HG02588 (cell line): ENCODE results near the gene PCDHA4.
"Not testable (repeated sequence)": the region's sequence is repeated elsewhere in the genome, so short reads cannot be mapped to it uniquely, and the experiment has no call there.

ENCODE experiments used
- ATAC-seq: cut with Tn5 transposase; IDR thresholded peaks from one replicate; pipeline ENCODE4 v1.9.1; 2021; ENCODE audit warnings: mild to moderate bottlenecking, moderate library complexity; ENCODE audit not compliant: unreplicated experiment

The PCDHA4 gene

DNA sequence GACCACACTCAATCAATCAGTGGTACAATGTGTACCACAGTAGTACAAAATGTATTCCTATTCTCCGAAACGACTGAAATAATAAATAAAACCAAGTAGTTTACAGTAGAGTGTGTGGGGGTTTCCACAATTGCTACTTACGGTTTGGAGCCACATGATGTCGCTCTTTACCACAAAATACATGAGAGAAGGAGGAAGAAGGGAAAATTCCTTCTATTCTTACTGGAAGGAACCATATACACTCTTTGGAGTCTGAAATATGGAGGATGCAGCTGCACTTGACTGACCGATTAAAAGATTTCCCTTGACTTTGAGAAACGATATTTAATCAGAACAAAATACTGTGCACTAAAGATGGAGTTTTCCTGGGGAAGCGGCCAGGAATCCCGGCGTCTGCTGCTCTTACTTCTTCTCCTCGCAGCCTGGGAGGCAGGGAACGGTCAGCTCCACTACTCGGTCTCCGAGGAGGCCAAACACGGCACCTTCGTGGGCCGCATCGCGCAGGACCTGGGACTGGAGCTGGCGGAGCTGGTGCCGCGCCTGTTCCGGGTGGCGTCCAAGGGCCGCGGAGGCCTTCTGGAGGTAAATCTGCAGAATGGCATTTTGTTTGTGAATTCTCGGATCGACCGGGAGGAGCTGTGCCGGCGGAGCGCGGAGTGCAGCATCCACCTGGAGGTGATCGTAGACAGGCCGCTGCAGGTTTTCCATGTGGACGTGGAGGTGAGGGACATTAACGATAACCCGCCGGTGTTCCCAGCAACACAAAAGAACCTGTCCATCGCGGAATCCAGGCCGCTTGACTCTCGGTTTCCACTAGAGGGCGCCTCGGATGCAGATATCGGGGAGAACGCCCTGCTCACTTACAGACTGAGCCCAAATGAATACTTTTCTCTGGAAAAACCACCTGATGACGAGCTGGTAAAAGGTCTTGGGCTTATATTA, at the start of gene PCDHA4:
Gene PCDHA4, plus strand, starts transcription at position 235 of the 942 bp plus-strand sequence.
- ATAC-seq: no peak

DNA sequence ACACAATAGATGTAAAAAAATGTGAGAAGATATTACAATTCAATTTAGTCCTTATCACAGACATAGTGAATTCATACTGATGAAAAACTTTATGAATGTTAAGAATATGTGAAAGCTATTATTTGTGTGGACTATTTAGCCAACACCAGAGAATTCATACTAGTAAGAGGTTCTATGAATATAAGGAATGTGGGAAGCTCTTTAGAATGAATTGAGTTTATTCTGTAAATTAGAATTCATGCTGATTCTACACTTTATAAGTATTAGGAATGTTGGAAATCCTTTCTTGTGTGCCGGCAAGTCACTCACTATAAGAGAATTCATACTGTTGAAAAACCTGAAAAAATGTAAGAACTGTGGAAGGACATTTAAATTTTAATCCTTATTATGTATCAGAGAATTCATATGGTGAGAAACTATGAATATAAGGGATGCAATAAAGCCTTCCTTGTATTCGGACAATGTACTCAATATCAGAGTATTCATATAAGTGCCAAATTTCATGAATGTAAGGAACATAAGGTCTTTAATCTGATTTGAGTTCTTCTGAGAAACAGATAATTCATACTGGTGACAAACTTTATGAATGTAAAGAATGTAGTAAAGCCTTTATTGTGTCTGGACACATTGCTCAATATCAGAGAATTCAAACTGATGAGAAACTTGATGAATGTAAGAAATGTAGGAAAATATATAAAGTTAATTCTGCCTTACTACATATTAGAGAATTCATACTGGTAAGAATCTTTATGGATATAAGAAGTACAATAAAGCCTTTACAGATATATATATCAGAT, 42.5 kb upstream of the PCDHA4 start:
- no peak for ATAC-seq

DNA sequence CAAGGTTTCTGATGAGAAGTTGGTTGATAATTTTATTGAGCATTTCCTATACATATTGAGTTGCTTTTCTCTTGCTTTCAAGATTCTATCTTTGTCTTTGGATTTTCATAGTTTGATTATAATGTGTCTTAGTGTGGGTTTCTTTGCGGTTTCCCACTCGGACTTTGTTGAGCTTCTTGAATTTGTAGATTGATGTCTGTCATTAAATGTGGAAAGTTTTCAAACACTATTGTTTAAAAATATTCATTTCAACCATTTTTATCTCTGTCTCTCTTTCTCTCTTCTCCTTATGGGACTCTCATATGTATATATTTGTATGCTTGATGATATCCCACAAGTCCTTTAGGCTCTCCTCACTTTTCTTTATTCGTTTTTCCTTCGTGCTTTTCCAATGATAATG, 39.4 kb upstream of the PCDHA4 start:
- no peak for ATAC-seq

DNA sequence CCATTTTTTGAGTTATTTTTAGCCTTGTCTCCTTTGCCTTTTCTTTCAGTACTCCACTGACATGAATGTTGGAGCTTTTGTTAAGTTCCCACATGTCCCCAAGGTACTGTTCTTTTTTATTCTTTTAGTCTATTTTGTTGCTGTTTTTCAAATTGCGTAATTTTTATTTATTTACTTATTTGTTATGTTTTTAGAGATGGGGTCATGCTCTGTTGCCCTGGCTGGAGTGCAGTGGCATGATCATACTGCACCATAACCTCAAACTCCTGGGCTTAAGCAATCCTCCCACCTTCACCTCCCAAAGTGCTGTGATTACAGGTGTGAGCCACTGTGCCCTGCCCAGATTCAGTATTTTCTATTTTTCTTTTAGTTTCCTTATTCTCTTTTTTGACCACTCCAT, 26.4 kb upstream of the PCDHA4 start:
- ATAC-seq: no peak

DNA sequence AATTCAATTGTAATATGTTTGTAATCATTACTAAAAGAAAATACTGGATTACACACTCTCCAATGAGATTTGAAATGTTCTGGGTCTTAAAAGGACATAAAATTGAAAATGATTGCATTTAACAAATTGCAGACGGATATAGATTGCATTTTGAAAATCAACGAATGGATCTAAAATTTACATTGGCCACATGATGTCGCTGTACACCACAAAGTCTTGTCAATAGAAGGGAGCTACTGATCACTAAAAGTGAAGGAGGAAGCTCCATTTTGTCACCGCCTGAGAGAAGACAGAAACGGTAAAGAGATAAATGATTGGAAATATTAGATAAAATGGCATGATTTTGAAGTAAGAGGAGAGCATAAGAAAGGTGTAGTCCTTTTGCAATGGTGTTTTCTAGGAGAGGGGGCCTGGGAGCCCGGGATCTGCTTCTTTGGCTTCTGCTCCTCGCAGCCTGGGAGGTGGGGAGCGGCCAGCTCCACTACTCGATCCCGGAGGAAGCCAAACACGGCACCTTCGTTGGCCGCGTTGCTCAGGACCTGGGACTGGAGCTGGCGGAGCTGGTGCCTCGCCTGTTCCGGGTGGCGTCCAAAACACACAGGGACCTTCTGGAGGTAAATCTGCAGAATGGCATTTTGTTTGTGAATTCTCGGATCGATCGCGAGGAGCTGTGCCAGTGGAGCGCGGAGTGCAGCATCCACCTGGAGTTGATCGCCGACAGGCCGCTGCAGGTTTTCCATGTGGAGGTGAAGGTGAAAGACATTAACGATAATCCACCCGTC, 20.8 kb upstream of the PCDHA4 start, which contains the start of gene PCDHA1:
Gene PCDHA1, plus strand, starts transcription at position 236 of the 782 bp plus-strand sequence.
- no peak for ATAC-seq

DNA sequence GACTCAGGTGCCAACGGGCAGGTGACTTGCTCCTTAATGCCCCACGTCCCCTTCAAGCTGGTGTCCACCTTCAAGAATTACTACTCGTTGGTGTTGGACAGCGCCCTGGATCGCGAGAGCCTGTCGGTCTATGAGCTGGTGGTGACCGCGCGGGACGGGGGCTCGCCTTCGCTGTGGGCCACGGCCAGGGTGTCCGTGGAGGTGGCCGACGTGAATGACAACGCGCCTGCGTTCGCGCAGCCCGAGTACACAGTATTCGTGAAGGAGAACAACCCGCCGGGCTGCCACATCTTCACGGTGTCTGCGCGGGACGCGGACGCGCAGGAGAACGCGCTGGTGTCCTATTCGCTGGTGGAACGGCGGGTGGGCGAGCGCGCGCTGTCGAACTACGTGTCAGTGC, 19.4 kb upstream of the PCDHA4 start:
- ATAC-seq: not testable (repeated sequence)

DNA sequence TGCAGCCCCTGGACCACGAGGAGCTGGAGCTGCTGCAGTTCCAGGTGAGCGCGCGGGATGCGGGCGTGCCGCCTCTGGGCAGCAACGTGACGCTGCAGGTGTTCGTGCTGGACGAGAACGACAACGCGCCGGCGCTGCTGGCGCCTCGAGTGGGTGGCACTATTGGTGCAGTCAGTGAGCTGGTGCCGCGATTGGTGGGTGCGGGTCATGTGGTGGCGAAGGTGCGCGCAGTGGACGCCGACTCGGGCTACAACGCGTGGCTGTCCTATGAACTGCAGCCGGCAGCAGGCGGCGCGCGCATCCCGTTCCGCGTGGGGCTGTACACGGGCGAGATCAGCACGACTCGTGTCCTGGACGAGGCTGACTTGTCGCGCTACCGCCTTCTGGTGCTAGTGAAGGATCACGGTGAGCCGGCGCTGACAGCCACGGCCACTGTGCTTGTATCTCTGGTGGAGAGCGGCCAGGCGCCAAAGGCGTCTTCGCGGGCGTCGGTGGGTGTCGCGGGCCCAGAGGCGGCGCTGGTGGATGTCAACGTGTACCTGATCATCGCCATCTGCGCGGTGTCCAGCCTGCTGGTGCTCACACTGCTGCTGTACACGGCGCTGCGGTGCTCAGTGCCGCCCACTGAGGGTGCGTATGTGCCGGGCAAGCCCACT, 18.9 kb upstream of the PCDHA4 start:
- not testable (repeated sequence) for ATAC-seq

DNA sequence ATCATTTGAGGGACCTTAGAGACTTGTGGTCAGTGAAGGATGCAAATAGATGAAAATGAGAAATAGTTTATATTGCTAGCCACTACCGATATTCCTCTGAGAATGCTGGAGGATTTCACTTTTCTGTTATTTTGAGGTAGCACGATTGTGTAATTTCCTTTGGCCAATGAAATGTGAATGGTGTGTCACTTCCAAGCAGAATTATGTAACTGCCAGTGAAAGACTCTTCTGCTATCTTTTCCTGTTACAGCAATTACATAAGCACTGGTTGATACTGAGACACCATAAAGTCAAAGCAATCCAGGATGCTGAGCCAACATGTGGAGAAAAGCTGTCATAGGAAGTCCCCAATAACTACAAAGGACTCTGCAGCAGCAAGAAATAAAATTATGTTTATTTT, 15.8 kb upstream of the PCDHA4 start:
- no peak for ATAC-seq

DNA sequence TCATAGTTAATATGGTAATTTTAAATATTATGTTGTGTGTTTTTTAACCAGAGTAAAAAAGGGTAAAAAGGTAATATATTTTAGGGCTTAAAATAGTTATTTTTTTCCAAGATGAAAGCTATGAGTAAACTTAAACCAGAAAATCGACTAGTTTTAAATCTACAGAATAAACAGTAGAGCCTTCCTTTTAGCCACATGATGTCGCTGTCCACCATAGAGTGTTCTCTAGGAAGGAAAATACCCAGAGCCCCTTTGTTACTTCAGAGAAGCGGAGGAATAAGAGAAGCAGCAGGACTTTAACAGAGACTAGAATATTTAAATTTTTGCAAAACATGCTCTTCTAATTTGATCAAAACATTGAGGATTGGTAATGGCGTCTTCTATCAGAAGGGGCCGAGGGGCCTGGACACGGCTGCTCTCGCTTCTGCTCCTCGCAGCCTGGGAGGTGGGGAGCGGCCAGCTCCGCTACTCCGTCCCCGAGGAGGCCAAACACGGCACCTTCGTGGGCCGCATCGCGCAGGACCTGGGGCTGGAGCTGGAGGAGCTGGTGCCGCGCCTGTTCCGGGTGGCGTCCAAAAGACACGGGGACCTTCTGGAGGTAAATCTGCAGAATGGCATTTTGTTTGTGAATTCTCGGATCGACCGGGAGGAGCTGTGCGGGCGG, 12.1 kb upstream of the PCDHA4 start, which contains the start of gene PCDHA2:
Gene PCDHA2, plus strand, starts transcription at position 258 of the 664 bp plus-strand sequence.
- no peak for ATAC-seq

DNA sequence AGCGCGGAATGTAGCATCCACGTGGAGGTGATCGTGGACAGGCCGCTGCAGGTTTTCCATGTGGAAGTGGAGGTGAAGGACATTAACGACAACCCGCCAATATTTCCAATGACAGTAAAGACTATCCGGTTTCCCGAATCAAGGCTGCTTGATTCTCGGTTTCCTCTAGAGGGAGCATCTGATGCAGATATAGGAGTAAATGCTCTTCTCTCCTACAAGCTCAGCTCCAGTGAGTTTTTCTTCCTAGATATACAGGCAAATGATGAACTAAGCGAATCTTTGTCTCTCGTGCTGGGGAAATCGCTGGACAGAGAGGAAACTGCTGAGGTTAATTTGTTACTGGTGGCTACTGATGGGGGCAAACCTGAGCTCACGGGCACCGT, 11.6 kb upstream of the PCDHA4 start:
- no peak for ATAC-seq

DNA sequence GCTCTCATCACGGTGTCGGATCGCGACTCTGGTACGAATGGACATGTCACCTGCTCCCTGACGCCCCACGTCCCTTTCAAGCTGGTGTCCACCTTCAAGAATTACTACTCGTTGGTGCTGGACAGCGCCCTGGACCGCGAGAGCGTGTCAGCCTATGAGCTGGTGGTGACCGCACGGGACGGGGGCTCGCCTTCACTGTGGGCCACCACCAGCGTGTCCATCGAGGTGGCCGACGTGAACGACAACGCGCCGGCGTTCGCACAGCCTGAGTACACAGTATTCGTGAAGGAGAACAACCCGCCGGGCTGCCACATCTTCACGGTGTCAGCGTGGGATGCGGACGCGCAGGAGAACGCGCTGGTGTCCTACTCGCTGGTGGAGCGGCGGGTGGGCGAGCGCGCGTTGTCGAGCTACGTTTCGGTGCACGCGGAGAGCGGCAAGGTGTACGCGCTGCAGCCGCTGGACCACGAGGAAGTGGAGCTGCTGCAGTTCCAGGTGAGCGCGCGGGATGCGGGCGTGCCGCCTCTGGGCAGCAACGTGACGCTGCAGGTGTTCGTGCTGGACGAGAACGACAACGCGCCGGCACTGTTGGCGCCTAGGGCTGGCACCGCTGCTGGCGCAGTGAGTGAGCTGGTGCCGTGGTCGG, 10.7 kb upstream of the PCDHA4 start:
- ATAC-seq: not testable (repeated sequence)

DNA sequence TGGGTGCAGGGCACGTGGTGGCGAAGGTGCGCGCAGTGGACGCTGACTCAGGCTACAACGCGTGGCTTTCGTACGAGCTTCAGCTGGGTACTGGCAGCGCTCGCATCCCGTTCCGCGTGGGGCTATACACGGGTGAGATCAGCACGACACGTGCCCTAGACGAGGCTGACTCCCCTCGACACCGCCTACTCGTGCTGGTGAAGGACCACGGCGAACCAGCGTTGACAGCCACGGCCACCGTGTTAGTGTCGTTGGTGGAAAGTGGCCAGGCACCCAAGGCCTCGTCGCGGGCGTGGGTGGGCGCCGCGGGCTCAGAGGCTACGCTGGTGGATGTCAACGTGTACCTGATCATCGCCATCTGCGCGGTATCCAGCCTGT, 10.2 kb upstream of the PCDHA4 start:
- no peak for ATAC-seq

DNA sequence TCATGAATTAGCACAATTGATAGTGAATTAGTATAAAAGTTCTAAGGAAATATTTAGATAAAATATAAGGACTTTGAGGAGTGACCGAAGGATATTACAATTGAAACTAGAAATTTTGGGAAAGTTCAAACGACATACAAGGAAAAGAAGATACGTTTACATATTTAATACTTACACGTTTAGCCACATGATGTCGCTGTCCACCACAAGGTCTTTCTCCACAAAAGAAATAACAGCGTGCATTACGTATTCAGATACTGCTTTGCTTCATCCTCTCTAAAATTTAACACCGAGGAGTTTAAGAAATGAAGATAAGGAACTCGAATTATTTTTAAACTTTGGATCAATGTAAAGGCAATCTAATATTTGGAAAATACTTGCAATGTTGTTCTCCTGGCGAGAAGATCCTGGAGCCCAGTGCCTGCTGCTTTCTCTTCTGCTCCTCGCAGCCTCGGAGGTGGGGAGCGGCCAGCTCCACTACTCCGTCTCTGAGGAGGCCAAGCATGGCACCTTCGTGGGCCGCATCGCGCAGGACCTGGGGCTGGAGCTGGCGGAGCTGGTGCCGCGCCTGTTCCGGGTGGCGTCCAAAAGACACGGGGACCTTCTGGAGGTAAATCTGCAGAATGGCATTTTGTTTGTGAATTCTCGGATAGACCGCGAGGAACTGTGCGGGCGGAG, 5.9 kb upstream of the PCDHA4 start, which contains the start of gene PCDHA3:
Gene PCDHA3, plus strand, starts transcription at position 242 of the 678 bp plus-strand sequence.
- no peak for ATAC-seq

DNA sequence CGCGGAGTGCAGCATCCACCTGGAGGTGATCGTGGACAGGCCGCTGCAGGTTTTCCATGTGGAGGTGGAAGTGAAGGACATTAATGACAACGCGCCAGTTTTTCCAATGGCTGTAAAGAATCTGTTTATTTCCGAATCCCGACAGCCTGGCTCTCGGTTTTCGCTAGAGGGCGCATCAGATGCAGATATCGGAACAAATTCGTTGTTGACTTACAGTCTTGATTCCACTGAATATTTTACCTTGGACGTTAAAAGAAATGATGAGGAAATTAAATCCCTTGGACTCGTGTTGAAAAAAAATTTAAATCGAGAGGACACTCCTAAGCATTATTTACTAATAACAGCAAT, 5.4 kb upstream of the PCDHA4 start:
- no peak for ATAC-seq

DNA sequence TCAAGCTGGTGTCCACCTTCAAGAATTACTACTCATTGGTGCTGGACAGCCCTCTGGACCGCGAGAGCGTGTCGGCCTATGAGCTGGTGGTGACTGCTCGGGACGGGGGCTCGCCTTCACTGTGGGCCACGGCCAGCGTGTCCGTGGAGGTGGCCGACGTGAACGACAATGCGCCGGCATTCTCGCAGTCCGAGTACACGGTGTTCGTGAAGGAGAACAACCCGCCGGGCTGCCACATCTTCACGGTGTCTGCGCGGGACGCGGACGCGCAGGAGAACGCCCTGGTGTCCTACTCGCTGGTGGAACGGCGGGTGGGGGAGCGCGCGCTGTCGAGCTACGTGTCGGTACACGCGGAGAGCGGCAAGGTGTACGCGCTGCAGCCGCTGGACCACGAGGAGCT, 4.5 kb upstream of the PCDHA4 start:
- ATAC-seq: not testable (repeated sequence)

DNA sequence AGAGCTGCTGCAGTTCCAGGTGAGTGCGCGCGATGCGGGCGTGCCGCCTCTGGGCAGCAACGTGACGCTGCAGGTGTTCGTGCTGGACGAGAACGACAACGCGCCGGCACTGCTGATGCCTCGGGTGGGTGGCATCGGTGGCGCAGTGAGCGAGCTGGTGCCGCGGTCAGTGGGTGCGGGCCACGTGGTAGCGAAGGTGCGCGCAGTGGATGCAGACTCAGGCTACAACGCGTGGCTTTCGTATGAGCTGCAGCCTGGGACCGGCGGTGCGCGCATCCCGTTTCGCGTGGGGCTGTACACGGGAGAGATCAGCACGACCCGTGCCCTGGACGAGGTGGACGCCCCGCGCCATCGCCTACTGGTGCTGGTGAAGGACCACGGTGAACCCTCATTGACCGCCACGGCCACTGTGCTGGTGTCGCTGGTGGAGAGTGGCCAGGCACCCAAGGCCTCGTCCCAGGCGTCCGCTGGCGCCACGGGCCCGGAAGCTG, 4.0 kb upstream of the PCDHA4 start:
- ATAC-seq: no peak

DNA sequence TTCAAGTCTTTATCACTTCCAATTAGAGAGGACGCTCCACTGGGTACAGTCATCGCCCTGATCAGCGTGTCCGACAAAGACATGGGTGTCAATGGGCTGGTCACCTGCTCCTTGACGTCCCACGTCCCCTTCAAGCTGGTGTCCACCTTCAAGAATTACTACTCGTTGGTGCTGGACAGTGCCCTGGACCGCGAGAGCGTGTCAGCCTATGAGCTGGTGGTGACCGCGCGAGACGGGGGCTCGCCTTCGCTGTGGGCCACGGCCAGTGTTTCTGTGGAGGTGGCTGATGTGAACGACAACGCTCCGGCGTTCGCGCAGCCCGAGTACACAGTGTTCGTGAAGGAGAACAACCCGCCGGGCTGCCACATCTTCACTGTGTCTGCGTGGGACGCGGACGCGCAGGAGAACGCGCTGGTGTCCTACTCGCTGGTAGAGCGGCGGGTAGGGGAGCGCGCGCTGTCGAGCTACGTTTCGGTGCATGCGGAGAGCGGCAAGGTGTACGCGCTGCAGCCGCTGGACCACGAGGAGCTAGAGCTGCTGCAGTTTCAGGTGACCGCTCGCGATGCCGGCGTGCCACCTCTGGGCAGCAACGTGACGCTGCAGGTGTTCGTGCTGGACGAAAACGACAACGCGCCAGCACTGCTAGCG, 1.5 kb downstream of the PCDHA4 start:
- ATAC-seq: not testable (repeated sequence)

DNA sequence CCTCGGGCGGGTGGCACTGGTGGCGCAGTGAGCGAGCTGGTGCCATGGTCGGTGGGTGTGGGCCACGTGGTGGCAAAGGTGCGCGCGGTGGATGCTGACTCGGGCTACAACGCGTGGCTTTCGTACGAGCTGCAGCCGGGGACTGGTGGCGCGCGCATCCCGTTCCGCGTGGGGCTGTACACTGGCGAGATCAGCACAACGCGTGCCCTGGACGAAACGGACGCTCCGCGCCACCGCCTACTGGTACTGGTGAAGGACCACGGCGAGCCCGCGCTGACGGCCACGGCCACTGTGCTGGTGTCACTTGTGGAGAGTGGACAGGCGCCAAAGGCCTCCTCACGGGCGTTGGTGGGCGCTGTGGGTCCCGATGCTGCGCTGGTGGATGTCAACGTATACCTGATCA, 2.0 kb downstream of the PCDHA4 start:
- ATAC-seq: no peak
